G401 (cell line): ENCODE measurements around the gene KCNF1. TPM values are rescaled to one million over a fixed set of nuclear protein-coding genes. Genes with fewer than 3 reads are reported as not detected.
"Not testable (repeated sequence)": the region's sequence is repeated elsewhere in the genome, so short reads cannot be mapped to it uniquely, and the experiment has no call there.

Experiments
- DNase-seq: peaks from one replicate; pipeline ENCODE4 v3.0.0-alpha.2; 2015; ENCODE audit warnings: low spot score
- in situ Hi-C: cut with HindIII; loops from 2 replicates; pipeline ENCODE4 v1.10.0; 2016; ENCODE audit warnings: low sequenced_read_pairs, mixed read lengths
- total RNA-seq: library from RNA; depleted of rRNA; stranded (reverse); fragments of >200 nt; shearing (Covaris generic); gene quantifications from 2 replicates; pipeline ENCODE4 v1.2.3, GENCODE V29; 2014; rRNA removed

KCNF1 gene
- total RNA-seq, 1 experiment from 2014 or later, result 1.9 TPM

GRCh38 chr2:10954856-10955818, 43.4 kb downstream of the KCNF1 start:
- in situ Hi-C loops, result no loop called here
- DNase-seq, result no peak

DNA sequence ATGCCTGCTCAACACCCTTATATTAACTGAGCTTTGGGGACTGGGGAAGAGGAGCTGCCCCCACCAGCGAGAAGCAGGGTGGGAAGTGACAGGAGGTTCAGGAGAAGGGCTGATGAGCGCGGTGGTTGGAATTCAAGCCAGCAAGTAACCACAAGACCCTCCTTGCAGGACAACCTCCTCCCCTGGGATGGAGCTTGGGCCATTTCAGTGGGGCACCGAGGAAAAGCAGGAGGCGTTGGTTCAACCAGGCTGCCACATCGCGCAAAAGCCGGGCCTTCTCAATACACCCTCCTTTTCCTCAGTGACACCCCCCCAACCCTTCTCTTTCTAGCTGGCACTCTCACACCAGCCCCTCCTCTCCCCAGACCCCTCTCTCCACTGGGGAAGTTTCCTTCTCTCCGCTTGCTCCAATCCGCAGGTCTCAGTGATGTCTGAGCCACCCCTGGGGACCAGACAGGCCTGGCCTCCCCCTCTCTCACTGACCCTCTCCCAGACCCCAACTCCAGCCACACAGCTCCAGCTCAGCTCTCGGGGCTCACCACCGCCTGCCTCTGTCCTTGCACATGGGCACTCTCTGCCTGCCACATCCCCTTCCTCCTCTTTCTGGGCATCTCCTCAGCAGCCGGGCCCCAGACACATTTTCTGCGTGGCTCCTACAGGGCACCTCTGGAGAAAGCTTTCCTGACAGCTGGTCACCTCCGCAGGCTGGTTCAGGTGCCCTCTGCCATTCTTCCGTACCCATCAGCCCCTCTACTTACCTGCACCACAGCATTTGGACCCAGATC, 44.5 kb downstream of the KCNF1 start:
- in situ Hi-C loops, result no loop called here
- DNase-seq, result no peak

DNA sequence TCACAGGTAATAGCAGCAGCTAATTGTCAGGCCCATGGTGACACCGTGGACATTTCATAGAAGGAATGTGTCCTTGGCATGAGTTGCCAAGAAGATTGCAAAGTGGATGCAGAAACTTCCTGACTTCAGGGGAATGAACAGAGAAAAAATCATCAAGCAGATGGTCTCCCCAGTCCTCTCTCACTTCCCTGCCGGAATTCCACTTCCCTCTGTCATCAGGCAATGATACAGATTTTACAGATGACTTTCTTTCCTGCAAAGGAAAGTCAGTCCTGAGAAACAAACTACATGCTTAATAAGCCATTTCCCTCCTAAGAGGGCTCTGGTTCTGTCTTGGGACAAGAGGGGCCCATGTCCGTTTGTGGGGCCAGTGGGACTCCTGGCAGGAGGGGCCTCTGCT, 45.7 kb downstream of the KCNF1 start:
- DNase-seq, result no peak
- in situ Hi-C loops, result no loop called here

GRCh38 chr2:10958452-10958851, 46.7 kb downstream of the KCNF1 start:
- in situ Hi-C loops, result not testable (repeated sequence)
- DNase-seq, result peak; percentile 11

DNA sequence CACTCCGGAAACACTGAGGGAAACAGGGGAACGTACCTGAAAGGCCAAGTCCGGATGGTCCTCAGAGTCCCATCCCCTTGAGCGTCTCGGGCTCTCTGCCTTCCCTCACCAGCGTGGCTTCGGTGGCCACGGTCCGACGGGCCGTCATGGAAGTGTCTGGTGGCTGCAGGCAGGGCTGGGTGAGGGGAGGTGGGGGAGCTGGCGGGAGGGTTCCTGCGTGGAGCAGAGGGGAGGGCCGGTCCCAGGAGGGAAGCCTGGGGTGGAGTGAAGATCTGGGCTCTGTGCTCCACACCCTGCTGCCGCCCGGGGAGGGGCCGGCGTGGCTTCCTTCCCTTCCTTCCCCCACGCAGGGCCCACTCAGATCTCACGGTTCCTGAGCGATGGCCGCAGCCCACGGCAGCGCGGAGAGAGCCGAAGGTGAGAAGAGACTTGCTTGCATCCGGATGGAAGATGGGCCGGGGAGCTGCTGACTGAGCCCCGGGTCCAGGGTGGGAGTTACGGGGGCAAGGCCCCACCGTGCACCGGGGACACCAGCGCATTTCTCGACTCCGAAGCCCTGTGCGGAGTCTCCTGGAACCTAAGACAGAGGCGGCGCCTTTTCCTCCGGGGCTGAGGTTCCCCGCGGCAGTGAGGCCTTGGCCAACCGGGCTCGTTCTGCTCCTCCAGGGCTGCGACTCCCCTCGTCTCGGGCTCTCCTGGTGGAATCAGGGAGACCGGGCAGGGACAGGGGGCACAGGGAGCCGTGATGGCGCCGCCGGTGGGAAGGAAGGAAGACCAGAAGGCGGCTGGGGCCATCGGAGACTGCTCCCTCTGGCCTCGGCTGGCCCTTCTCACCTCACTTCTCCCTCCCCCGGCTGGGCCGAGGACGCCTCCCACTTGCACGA, 49.1 kb downstream of the KCNF1 start:
- DNase-seq, result no peak
- in situ Hi-C loops, result no loop called here

DNA sequence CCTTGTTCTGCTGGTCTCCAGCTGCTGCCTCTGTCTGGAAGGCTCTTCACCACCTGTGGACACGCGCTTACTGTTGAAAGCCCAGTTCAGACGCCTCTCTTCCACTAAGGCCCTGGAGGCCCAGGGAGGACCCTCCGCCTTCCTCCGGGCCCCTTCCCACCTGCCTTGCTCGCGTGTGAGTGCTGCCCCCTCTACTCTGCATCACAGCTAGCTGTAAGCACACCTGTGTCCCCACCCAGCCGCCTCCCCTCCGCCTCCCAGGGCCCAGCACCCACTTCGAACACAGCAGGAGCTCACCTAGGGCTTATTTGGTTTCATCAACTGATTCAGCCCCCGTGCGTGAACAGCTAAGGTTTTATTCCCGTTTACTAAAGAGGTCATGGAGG, 49.7 kb downstream of the KCNF1 start:
- no peak for DNase-seq
- in situ Hi-C loops, result no loop called here

DNA sequence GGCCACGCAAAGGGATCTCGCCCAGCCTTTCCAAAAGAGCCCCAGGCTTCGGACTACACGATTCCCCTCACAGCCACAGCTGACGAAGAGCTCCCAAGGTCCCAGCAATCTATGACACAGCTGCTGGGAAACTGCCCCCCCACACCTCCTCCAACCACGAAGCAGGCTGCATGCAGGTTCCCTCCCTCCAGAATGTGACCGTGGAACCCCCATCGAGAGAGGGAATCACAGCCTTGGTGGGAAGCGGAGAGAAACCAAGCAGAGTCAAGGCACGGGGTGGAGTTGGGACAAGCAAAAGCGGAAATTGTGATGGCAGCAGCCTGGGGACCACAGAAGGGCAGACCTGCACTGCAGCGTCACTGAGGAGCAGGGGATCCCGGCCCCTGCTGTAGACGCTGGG, 50.3 kb downstream of the KCNF1 start:
- in situ Hi-C loops, result no loop called here

GRCh38 chr2:10963155-10963554, 51.4 kb downstream of the KCNF1 start:
- in situ Hi-C loops, result no loop called here
- no peak for DNase-seq

More for the DNA sequence above, 50.3 kb downstream of the KCNF1 start:
- DNase-seq, result no peak

Other genes starting within 250 kb of the KCNF1 start
- 36.1 and 60.6 TPM in 2 replicates for gene NOL10, start 222.0 kb upstream of the KCNF1 start, total RNA-seq
- 0.06 TPM in 1 of 2 replicates, not detected in the other for gene ATP6V1C2, start 190.3 kb upstream of the KCNF1 start, total RNA-seq
- gene PDIA6, start 99.1 kb upstream of the KCNF1 start, total RNA-seq, result 378 and 429 TPM in 2 replicates
- 20.2 and 25.2 TPM in 2 replicates for gene SLC66A3, start 243.5 kb downstream of the KCNF1 start, total RNA-seq